ENCODE data around the gene PHIP. TPM values are rescaled to one million over a fixed set of nuclear protein-coding genes. Genes with fewer than 3 reads are reported as not detected.

Gene PHIP
- total RNA-seq: 12.9 and 16.7 TPM in 2 replicates

- peak; percentile 81 for DNase-seq (ENCODE audit: low read depth)
- no peak for TF ChIP-seq CTCF (conservative IDR thresholded peaks at IDR 0.05; ENCODE audit: low read depth, low read length)
- peak within 1 kb of the TSS; percentile 72 for H3K4me3 ChIP-seq (ENCODE audit: low read depth, low read length)
These were observed at the start of gene PHIP for GRCh38 chr6:79078075-79078969. TSS of gene PHIP (minus strand) at chr6:79078254. CDS start at chr6:79078068, 186 bp downstream.

- no peak overlapping the region for H3K4me3 ChIP-seq (ENCODE audit: low read depth, low read length)
- peak; percentile 22 for TF ChIP-seq CTCF (conservative IDR thresholded peaks at IDR 0.05; ENCODE audit: low read depth, low read length)
These were observed 49.6 kb upstream of the PHIP start for GRCh38 chr6:79127660-79128059.

GRCh38 chr6:79119217-79119616 lies 41.2 kb upstream of the PHIP start:
- H3K4me3 ChIP-seq (ENCODE audit: low read depth, low read length): no peak overlapping the region
- no peak for DNase-seq (ENCODE audit: low read depth)
- TF ChIP-seq CTCF (conservative IDR thresholded peaks at IDR 0.05; ENCODE audit: low read depth, low read length): no peak

More at GRCh38 chr6:79127660-79128059, 49.6 kb upstream of the PHIP start:
- DNase-seq (ENCODE audit: low read depth): no peak

- H3K4me3 ChIP-seq (ENCODE audit: low read depth, low read length): no peak overlapping the region
- no peak for TF ChIP-seq CTCF (conservative IDR thresholded peaks at IDR 0.05; ENCODE audit: low read depth, low read length)
- DNase-seq (ENCODE audit: low read depth): no peak
These were observed 39.7 kb upstream of the PHIP start for GRCh38 chr6:79117752-79118151.

- H3K4me3 ChIP-seq (ENCODE audit: low read depth, low read length): no peak overlapping the region
- TF ChIP-seq CTCF (conservative IDR thresholded peaks at IDR 0.05; ENCODE audit: low read depth, low read length): no peak
- no peak for DNase-seq (ENCODE audit: low read depth)
These were observed 37.6 kb upstream of the PHIP start for GRCh38 chr6:79115553-79116182.

GRCh38 chr6:79111549-79111948 lies 33.5 kb upstream of the PHIP start:
- DNase-seq (ENCODE audit: low read depth): no peak
- no peak for TF ChIP-seq CTCF (conservative IDR thresholded peaks at IDR 0.05; ENCODE audit: low read depth, low read length)

More at GRCh38 chr6:79111549-79111948, 33.5 kb upstream of the PHIP start:
- H3K4me3 ChIP-seq (ENCODE audit: low read depth, low read length): no peak overlapping the region
